KMS-11 (cell line): Measurements from ENCODE around the gene PIGQ.

Experiments
- H2AFZ ChIP-seq: fragments of 200-600 bp; sonication (generic); 2 replicates; pipeline ENCODE4 v1.6.1; 2016; ENCODE audit warnings: antibody characterized with exemption, mixed run types, low read depth
- H3K27ac ChIP-seq: fragments of 200-600 bp; sonication (generic); 2 replicates; pipeline ENCODE4 v1.6.1; 2016; ENCODE audit warnings: mild to moderate bottlenecking, mixed run types
- H3K27me3 ChIP-seq: fragments of 200-600 bp; sonication (generic); 2 replicates; pipeline ENCODE4 v1.6.1; 2017; ENCODE audit warnings: mild to moderate bottlenecking, low read depth, mixed run types, moderate library complexity; ENCODE audit not compliant: insufficient read depth
- H3K36me3 ChIP-seq: fragments of 200-600 bp; sonication (generic); 2 replicates; pipeline ENCODE4 v1.6.1; 2017; ENCODE audit warnings: mild to moderate bottlenecking, mixed run types; ENCODE audit not compliant: insufficient read depth
- H3K4me1 ChIP-seq: fragments of 200-600 bp; sonication (generic); 2 replicates; pipeline ENCODE4 v1.6.1; 2016; ENCODE audit warnings: mild to moderate bottlenecking, low read depth, mixed run types; ENCODE audit not compliant: poor library complexity, severe bottlenecking
- H3K4me2 ChIP-seq: fragments of 200-600 bp; sonication (generic); 2 replicates; pipeline ENCODE4 v1.7.0; 2016; ENCODE audit warnings: mild to moderate bottlenecking, mixed run types
- H3K4me3 ChIP-seq: fragments of 200-600 bp; sonication (generic); IDR thresholded peaks from 2 replicates; pipeline ENCODE4 v1.6.1; 2017; ENCODE audit warnings: low read depth, low read length, mixed read lengths; ENCODE audit not compliant: insufficient read depth
- H3K79me2 ChIP-seq: fragments of 200-600 bp; sonication (generic); 2 replicates; pipeline ENCODE4 v1.6.1; 2016; ENCODE audit warnings: low read depth, mixed run types; ENCODE audit not compliant: insufficient read depth
- H3K9ac ChIP-seq: fragments of 200-600 bp; sonication (generic); 2 replicates; pipeline ENCODE4 v1.6.1; 2016; ENCODE audit warnings: mild to moderate bottlenecking, mixed run types
- H4K20me1 ChIP-seq: fragments of 200-600 bp; sonication (generic); 2 replicates; pipeline ENCODE4 v1.6.1; 2016; ENCODE audit warnings: mild to moderate bottlenecking, mixed run types; ENCODE audit not compliant: insufficient read depth
- TF ChIP-seq, protein P1 (sequence below): fragments of 200-600 bp; sonication (generic); conservative IDR thresholded peaks from 2 replicates; pipeline ENCODE4 v1.6.1; 2017; ENCODE audit warnings: low read depth, mild to moderate bottlenecking, antibody characterized with exemption, low read length, moderate library complexity, mixed read lengths

PIGQ gene

DNA sequence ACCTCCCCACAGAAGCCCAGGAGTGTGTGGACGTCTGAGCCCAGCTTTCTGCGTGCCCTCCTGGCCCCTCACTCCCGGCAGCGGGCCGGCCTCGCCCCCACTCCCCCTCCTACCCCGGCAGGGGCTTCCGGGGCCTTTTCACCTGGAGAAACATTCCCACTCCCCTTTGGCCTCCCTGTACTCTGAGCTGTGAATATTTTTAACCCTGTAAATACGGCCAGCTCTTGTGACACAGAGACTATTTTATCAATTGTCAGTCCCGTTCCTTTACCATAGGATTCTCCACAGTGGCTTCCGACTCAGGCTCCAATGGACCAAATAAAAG lies 15.5 kb upstream of the PIGQ start:
- TF ChIP-seq, protein P1, sequence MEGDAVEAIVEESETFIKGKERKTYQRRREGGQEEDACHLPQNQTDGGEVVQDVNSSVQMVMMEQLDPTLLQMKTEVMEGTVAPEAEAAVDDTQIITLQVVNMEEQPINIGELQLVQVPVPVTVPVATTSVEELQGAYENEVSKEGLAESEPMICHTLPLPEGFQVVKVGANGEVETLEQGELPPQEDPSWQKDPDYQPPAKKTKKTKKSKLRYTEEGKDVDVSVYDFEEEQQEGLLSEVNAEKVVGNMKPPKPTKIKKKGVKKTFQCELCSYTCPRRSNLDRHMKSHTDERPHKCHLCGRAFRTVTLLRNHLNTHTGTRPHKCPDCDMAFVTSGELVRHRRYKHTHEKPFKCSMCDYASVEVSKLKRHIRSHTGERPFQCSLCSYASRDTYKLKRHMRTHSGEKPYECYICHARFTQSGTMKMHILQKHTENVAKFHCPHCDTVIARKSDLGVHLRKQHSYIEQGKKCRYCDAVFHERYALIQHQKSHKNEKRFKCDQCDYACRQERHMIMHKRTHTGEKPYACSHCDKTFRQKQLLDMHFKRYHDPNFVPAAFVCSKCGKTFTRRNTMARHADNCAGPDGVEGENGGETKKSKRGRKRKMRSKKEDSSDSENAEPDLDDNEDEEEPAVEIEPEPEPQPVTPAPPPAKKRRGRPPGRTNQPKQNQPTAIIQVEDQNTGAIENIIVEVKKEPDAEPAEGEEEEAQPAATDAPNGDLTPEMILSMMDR: no peak
- H3K4me3 ChIP-seq: no peak overlapping the region
- H3K79me2 ChIP-seq: no peaks in the 10 kb centered on the region
- peaks cover 19% of the 10 kb centered on the region for H3K27me3 ChIP-seq
- H3K4me1 ChIP-seq: no peaks in the 10 kb centered on the region
- no peak overlapping the region for H2AFZ ChIP-seq
- H4K20me1 ChIP-seq: no peaks in the 10 kb centered on the region
- H3K9ac ChIP-seq: no peak overlapping the region
- no peak overlapping the region for H3K4me2 ChIP-seq
- no peak overlapping the region for H3K27ac ChIP-seq
- H3K36me3 ChIP-seq: no peaks in the 10 kb centered on the region

DNA sequence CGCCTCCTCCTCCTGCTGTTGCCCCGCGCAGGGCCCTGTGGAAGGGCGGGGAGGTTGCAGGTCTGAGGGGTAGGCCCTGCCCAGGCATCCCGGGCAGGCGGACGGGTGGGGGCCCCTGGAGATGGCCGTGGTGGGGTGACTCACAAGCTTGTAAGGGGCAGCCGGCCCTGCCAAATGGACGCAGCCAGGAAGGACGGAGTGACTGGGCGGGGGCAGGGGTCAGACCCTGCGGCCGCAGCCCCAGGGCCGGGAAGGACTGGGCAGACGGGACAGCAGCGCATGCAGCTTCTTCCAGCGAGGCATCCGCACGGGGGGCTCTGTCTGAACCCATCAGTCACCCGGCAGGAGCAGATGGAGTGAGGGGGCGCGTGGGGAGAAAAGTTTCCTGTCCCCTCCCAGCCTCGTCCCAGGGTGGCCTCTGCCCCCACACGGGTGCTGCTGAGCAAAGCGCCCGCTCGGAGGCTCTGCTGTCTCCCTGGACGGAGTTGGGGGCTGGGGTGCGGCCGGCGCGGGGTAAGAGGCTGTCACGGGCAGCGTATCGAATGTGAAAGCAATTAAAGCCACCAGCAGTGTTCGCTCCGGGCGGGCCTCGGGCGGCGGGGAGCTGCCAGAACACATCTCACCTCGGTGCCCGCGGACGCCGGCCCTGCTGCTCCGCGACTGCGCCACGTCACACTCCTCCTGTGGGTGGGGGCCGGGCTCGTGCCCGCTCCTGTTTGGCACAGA lies 15.0 kb upstream of the PIGQ start:
- no peak overlapping the region for H3K4me2 ChIP-seq
- TF ChIP-seq, protein P1: no peak
- no peaks in the 10 kb centered on the region for H4K20me1 ChIP-seq
- H3K36me3 ChIP-seq: no peaks in the 10 kb centered on the region
- no peak overlapping the region for H3K27ac ChIP-seq
- H3K79me2 ChIP-seq: no peaks in the 10 kb centered on the region
- H3K4me1 ChIP-seq: no peaks in the 10 kb centered on the region
- H3K4me3 ChIP-seq: no peak overlapping the region
- no peak overlapping the region for H3K9ac ChIP-seq
- H2AFZ ChIP-seq: no peak overlapping the region
- H3K27me3 ChIP-seq: peaks cover 23% of the 10 kb centered on the region

DNA sequence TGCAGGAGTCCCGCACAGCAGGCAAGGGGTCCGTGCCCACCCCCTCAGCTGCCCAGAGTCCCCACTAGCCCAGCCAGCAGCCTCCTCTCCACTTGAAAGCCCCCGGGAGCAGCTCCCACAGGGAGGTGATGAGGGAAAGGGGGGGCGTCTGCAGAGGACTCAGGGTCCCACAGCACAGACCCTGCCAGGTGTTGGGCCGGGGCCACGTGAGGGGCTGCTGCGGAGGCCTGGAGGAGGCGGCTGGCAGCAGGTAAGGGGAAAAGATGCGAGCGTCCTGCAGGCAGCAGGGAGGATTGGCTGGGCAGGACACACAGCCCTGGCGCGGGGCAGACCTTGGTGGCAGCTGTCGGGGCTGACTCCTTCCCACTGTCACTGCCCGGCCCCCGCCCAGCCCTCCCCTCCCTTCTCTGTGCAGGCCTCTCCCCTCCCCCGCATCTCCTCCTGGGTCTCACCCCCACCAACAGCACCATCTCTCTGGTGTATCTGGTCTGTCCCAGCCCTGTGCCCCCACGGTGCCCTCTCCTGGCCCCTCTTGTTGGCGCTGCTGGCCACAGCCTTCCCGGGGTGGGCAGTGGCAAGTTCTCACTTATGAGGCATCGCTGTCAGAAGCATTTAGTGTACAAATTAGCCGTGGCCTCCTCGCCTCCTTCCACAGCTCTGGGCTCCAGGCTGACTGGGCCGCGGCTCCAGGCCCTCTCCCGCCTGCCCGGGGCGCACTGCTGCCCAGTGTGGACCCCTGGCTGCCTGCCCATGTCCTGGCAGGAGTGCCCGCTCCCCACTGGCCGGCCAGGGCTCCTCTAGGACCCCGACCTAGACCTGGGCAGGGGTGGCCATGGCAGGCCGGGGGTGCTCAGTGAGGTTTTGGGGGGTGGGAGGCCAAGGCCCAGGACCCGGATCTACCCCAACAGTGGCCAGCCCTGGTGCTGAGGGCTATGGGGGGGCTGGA lies 14.0 kb upstream of the PIGQ start:
- Histone ChIP-seq H4K20me1 (no peaks in the 10 kb centered on the region), H3K4me2 (no peak overlapping the region), H2AFZ (no peak overlapping the region), H3K79me2 (no peaks in the 10 kb centered on the region), H3K27ac (no peak overlapping the region), H3K4me1 (no peaks in the 10 kb centered on the region), H3K4me3 (no peak overlapping the region), H3K9ac (no peak overlapping the region), H3K27me3 (peaks cover 23% of the 10 kb centered on the region), H3K36me3 (no peaks in the 10 kb centered on the region)
- TF ChIP-seq, protein P1: no peak

DNA sequence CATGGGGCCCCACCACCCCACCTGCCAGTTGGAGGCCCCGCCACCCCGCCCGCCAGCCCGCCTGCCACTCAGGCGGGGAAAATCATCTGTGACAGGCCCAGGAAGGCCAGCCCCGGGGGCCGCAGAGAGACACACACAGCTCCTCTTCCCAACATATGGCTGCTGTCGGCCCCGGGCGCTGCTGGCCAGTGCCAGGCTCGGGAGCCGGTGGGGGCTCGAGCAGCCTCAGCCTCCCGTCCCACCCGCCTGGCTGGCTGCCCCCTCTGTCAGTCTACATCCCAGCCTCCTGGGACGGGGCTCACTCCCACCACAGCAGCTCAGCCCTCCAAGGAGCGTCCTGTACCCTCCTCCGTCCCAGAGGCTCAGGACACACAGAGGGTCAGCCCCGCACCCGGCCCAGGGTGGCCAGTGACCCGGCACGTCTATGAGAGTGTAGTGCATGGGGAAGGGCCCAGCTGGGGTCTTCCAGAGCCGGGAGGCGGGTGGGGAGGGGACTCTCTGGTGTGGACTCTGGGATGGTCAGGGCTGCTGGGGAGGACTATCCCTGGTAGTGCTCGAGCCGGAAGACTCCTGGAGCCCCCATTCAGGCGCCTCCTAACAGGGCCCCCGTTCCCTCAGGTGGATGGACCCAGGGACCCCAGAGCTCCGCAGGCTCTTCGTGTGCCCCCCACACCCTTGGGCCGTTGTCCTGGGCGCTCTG lies 13.1 kb upstream of the PIGQ start:
- H3K27me3 ChIP-seq: peaks cover 29% of the 10 kb centered on the region
- H3K9ac ChIP-seq: no peak overlapping the region
- H3K4me1 ChIP-seq: no peaks in the 10 kb centered on the region
- H3K4me2 ChIP-seq: no peak overlapping the region
- H4K20me1 ChIP-seq: no peaks in the 10 kb centered on the region
- H2AFZ ChIP-seq: no peak overlapping the region
- no peaks in the 10 kb centered on the region for H3K79me2 ChIP-seq
- no peaks in the 10 kb centered on the region for H3K36me3 ChIP-seq
- H3K27ac ChIP-seq: no peak overlapping the region
- H3K4me3 ChIP-seq: no peak overlapping the region
- TF ChIP-seq, protein P1: no peak
